Lower lobe of right lung (tissue), 2 donors: Measurements from ENCODE around the gene ZBTB21. TPM values are rescaled to one million over a fixed set of nuclear protein-coding genes. Genes with fewer than 3 reads are reported as not detected.

ENCODE experiments used
- ATAC-seq, 2 donors: fragments of 200-7000 bp; cut with Tn5 transposase; one replicate each; pipeline ENCODE4 v1.9.1; 2020 to 2022; ENCODE audit warnings: mild to moderate bottlenecking in 2 of 2, moderate library complexity in 2 of 2
- DNase-seq: peaks from one replicate; pipeline ENCODE4 v3.0.0-alpha.2; 2020
- H3K27ac ChIP-seq: fragments of 200-600 bp; one replicate; pipeline ENCODE4 v1.8.0; 2022
- H3K27me3 ChIP-seq: fragments of 200-600 bp; one replicate; pipeline ENCODE4 v1.8.0; 2022; ENCODE audit warnings: low read depth
- H3K36me3 ChIP-seq: fragments of 200-600 bp; one replicate; pipeline ENCODE4 v1.8.0; 2022; ENCODE audit warnings: mild to moderate bottlenecking
- H3K4me1 ChIP-seq: fragments of 200-600 bp; one replicate; pipeline ENCODE4 v1.8.0; 2022
- H3K4me3 ChIP-seq: fragments of 200-600 bp; one replicate; pipeline ENCODE4 v1.8.0; 2022; ENCODE audit warnings: mild to moderate bottlenecking
- H3K9me3 ChIP-seq: fragments of 200-600 bp; one replicate; pipeline ENCODE4 v1.8.0; 2022
- intact Hi-C: fragments of 100-400 bp; cut with DNase I; formaldehyde crosslinking; loops from one replicate; pipeline ENCODE4 v1.11.0; 2022
- total RNA-seq: library from RNA; stranded (reverse); fragmentation: NEBNext Ultra II Directional; extraction: Animal tissue kit (Norgen Biotek cat#: 25700); gene quantifications from one replicate; pipeline ENCODE4 v1.2.1, GENCODE V29; 2021
- TF ChIP-seq, protein P1 (sequence below): fragments of 200-600 bp; IDR thresholded peaks from one replicate; pipeline ENCODE4 v1.8.0; 2022; ENCODE audit warnings: antibody characterized with exemption, mild to moderate bottlenecking
- donor health status: DM: no; HTN: yes; CAD: no; lungs with severe emphysema.

ZBTB21 gene
- total RNA-seq, 1 donor from 2014 or later, result 15.6 TPM

GRCh38 chr21:41940431-41940830, 69.7 kb downstream of the ZBTB21 start:
- no peaks in the 10 kb centered on the region for H3K9me3 ChIP-seq
- no peaks in the 10 kb centered on the region for H3K27me3 ChIP-seq
- H3K4me3 ChIP-seq, result no peak overlapping the region
- H3K36me3 ChIP-seq, result peaks cover 20% of the 10 kb centered on the region
- intact Hi-C loops, result no loop called here
- TF ChIP-seq, protein P1, sequence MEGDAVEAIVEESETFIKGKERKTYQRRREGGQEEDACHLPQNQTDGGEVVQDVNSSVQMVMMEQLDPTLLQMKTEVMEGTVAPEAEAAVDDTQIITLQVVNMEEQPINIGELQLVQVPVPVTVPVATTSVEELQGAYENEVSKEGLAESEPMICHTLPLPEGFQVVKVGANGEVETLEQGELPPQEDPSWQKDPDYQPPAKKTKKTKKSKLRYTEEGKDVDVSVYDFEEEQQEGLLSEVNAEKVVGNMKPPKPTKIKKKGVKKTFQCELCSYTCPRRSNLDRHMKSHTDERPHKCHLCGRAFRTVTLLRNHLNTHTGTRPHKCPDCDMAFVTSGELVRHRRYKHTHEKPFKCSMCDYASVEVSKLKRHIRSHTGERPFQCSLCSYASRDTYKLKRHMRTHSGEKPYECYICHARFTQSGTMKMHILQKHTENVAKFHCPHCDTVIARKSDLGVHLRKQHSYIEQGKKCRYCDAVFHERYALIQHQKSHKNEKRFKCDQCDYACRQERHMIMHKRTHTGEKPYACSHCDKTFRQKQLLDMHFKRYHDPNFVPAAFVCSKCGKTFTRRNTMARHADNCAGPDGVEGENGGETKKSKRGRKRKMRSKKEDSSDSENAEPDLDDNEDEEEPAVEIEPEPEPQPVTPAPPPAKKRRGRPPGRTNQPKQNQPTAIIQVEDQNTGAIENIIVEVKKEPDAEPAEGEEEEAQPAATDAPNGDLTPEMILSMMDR, result no peak
- H3K4me1 ChIP-seq, result no peaks in the 10 kb centered on the region
- ATAC-seq (no peak), DNase-seq (no peak)
- no peak overlapping the region for H3K27ac ChIP-seq

GRCh38 chr21:41939391-41939790, 70.8 kb downstream of the ZBTB21 start:
- intact Hi-C loops, result no loop called here
- ATAC-seq, result no peak
- H3K27me3 ChIP-seq, result no peaks in the 10 kb centered on the region
- TF ChIP-seq, protein P1, result no peak
- H3K36me3 ChIP-seq, result peaks cover 20% of the 10 kb centered on the region
- H3K4me1 ChIP-seq, result peaks cover 2% of the 10 kb centered on the region
- no peak for DNase-seq
- no peak overlapping the region for H3K4me3 ChIP-seq
- no peaks in the 10 kb centered on the region for H3K9me3 ChIP-seq
- H3K27ac ChIP-seq, result no peak overlapping the region

Other genes with a start within 250 kb of the ZBTB21 start
- gene RIPK4, start 243.3 kb downstream of the ZBTB21 start, total RNA-seq, result 8.7 TPM
- gene PRDM15, start 131.0 kb downstream of the ZBTB21 start, total RNA-seq, result 6.6 TPM
- 23.8 TPM for gene C2CD2, start 56.3 kb downstream of the ZBTB21 start, total RNA-seq
- 0.50 TPM for gene UMODL1, start 61.0 kb upstream of the ZBTB21 start, total RNA-seq
- 74.9 TPM for gene ABCG1, start 208.8 kb upstream of the ZBTB21 start, total RNA-seq